ENCODE data around the gene OGG1.

The OGG1 gene

GRCh38 chr3:9704347-9705322, 45.1 kb upstream of the OGG1 start:
- peak; percentile 15 for DNase-seq (ENCODE audit: low read depth)
- TF ChIP-seq, protein P1, sequence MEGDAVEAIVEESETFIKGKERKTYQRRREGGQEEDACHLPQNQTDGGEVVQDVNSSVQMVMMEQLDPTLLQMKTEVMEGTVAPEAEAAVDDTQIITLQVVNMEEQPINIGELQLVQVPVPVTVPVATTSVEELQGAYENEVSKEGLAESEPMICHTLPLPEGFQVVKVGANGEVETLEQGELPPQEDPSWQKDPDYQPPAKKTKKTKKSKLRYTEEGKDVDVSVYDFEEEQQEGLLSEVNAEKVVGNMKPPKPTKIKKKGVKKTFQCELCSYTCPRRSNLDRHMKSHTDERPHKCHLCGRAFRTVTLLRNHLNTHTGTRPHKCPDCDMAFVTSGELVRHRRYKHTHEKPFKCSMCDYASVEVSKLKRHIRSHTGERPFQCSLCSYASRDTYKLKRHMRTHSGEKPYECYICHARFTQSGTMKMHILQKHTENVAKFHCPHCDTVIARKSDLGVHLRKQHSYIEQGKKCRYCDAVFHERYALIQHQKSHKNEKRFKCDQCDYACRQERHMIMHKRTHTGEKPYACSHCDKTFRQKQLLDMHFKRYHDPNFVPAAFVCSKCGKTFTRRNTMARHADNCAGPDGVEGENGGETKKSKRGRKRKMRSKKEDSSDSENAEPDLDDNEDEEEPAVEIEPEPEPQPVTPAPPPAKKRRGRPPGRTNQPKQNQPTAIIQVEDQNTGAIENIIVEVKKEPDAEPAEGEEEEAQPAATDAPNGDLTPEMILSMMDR (conservative IDR thresholded peaks at IDR 0.05; ENCODE audit: control insufficient read depth, insufficient read depth, low read depth, low read length), result no peak
- H3K4me3 ChIP-seq (ENCODE audit: control insufficient read depth, low read depth, low read length), result peak overlapping the region; percentile 16

DNA sequence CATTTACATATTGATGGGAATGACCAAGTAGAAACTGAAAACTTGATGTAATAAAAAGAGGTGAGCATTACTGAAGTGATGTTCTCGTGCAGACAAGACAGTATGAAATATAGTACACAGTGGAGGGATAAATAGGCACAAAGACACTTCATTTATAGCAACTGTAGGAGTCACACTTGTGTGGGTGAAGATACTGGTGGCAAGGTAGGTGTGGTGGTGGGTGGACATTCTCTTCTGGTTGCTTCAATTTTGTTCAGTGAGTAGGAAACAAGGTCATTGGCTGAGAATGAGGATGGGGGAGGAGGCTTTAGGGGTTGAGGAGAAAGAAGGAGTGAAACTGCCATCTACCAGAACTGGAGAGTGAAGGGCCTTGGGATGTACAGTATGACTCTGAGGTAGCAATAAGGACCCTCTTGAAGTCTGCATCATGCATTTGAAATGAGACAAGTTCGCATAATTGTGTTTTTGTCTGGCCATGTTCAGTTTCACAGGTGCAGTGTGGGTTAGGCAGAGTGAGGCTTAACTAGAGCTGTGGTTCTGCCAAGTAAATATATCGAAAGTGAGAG, 39.5 kb upstream of the OGG1 start:
- no peak overlapping the region for H3K4me3 ChIP-seq (ENCODE audit: control insufficient read depth, low read depth, low read length)
- TF ChIP-seq, protein P1 (conservative IDR thresholded peaks at IDR 0.05; ENCODE audit: control insufficient read depth, insufficient read depth, low read depth, low read length), result no peak
- DNase-seq (ENCODE audit: low read depth), result no peak

DNA sequence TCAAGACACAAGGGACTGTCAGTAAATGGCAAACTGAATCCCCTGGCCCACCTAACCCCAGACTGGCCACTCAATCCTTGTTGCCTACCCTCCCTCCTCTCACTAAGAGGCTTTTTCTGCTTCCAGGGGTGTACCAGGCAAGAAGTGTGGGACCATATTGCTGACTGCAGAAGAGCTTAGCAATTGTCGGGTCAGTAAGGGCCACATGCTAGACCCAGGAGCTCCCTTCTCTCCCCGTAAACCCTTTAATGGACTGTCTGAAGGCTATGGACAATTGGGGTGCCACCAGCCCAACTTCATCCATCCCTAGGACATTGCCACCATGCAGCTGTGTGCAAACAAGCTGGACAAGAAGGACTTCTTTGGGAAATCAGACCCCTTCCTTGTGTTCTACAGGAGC, 37.3 kb upstream of the OGG1 start:
- TF ChIP-seq, protein P1 (conservative IDR thresholded peaks at IDR 0.05; ENCODE audit: control insufficient read depth, insufficient read depth, low read depth, low read length), result no peak
- H3K4me3 ChIP-seq (ENCODE audit: control insufficient read depth, low read depth, low read length), result no peak overlapping the region
- DNase-seq (ENCODE audit: low read depth), result no peak

DNA sequence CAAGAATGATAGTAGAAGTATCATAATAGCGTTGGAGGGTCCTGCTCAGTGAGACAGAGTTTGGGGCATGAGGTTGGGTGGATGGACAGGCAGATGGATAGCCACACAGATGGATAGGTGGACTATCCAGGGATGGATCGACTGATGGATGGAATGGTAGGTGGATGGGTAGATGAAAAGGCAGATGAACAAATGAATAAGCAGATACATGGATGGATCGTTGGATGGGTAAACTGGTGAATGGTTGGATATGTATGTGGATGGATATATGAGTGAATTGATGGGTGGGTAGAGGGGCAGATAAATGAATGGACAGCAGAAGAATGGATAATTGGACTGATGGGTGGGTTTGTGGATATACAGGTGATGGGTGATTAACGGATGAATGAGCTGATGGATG, 36.6 kb upstream of the OGG1 start:
- TF ChIP-seq, protein P1 (conservative IDR thresholded peaks at IDR 0.05; ENCODE audit: control insufficient read depth, insufficient read depth, low read depth, low read length), result no peak
- no peak for DNase-seq (ENCODE audit: low read depth)
- no peak overlapping the region for H3K4me3 ChIP-seq (ENCODE audit: control insufficient read depth, low read depth, low read length)

DNA sequence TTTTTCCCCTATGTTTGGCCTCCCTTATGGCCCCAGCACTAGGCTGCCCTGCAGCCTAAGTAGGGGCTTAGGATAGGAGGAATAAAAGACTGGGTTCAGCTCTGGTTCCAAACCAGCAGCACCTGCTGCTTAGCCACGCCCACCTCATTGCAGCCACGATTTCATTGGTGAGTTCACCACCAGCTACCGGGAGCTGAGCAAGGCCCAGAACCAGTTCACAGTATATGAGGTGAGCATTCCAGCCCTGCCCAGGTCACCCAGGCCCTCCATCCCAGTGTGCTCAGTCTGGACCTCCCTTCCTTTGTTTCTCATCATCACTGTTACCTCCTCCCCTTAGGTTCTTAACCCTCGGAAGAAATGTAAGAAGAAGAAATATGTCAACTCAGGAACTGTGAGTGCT, 34.6 kb upstream of the OGG1 start:
- DNase-seq (ENCODE audit: low read depth), result no peak
- no peak overlapping the region for H3K4me3 ChIP-seq (ENCODE audit: control insufficient read depth, low read depth, low read length)
- TF ChIP-seq, protein P1 (conservative IDR thresholded peaks at IDR 0.05; ENCODE audit: control insufficient read depth, insufficient read depth, low read depth, low read length), result no peak

DNA sequence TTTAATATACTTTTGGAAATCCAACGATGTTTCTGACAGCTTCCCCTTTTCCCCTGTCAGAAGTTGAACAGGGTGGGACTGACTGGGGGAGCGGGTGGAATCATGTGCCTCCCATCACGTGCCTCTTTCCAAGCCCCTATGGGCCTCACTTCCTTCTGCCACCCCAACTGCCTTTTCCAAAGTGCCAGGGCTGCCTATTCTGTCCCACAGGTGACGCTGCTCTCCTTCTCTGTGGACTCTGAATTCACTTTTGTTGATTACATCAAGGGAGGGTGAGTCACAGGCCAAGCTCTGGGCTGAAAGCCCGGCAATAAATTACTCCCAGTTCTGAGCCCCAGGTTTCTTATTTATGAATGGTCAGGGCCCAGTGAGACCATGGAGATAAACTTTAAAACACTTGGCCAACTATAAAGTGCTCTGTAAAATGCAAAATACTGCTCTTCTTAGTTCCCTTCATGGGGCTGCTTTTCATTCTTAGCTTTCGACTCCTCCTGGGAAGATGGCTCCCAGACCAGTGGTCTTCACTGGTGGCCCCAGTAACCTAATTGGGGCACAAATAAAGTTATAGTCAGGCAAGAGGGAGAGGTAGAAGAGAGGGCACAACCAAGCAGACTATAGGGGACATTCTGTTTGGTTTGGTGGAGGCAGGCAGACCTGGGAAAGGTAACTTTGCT, 33.9 kb upstream of the OGG1 start:
- TF ChIP-seq, protein P1 (conservative IDR thresholded peaks at IDR 0.05; ENCODE audit: control insufficient read depth, insufficient read depth, low read depth, low read length), result peak; percentile 94
- H3K4me3 ChIP-seq (ENCODE audit: control insufficient read depth, low read depth, low read length), result no peak overlapping the region
- peak; percentile 86 for DNase-seq (ENCODE audit: low read depth)
